Neural progenitor cell (in vitro differentiated cells): ENCODE data around the gene SMIM38. TPM values are rescaled to one million over a fixed set of nuclear protein-coding genes. Genes with fewer than 3 reads are reported as not detected.

Experiments used
- DNase-seq: peaks from one replicate; pipeline ENCODE4 v3.0.0-alpha.2; 2016; ENCODE audit warnings: low spot score
- H2AFZ ChIP-seq: fragments of 200-600 bp; sonication (generic); replicated peaks from 2 replicates; pipeline ENCODE4 v1.6.1; 2016; ENCODE audit warnings: antibody characterized with exemption
- H3F3A ChIP-seq: fragments of 200-600 bp; sonication (generic); 2 replicates; pipeline ENCODE4 v1.6.1; 2016; ENCODE audit warnings: antibody characterized with exemption, low read depth
- H3K27ac ChIP-seq: fragments of 200-600 bp; sonication (generic); 2 replicates; pipeline ENCODE4 v1.5.1; 2016; ENCODE audit warnings: mild to moderate bottlenecking
- H3K27me3 ChIP-seq: fragments of 200-600 bp; sonication (generic); 2 replicates; pipeline ENCODE4 v1.6.1; 2016; ENCODE audit warnings: mild to moderate bottlenecking, moderate library complexity
- H3K36me3 ChIP-seq: fragments of 200-600 bp; sonication (generic); 2 replicates; pipeline ENCODE4 v1.5.1; 2016
- H3K4me1 ChIP-seq: fragments of 200-600 bp; sonication (generic); 2 replicates; pipeline ENCODE4 v1.6.1; 2016; ENCODE audit warnings: mixed run types
- H3K4me2 ChIP-seq: fragments of 200-600 bp; sonication (generic); 2 replicates; pipeline ENCODE4 v1.6.1; 2016
- H3K4me3 ChIP-seq: fragments of 200-600 bp; sonication (generic); 2 replicates; pipeline ENCODE4 v1.5.1; 2016
- H3K79me2 ChIP-seq: fragments of 200-600 bp; sonication (generic); 2 replicates; pipeline ENCODE4 v1.6.1; 2016; ENCODE audit warnings: low read depth
- H3K9ac ChIP-seq: fragments of 200-600 bp; sonication (generic); 2 replicates; pipeline ENCODE4 v1.6.1; 2016
- H3K9me3 ChIP-seq: fragments of 200-600 bp; sonication (generic); 2 replicates; pipeline ENCODE4 v1.5.1; 2016; ENCODE audit warnings: low read depth
- H4K20me1 ChIP-seq: fragments of 200-600 bp; sonication (generic); 2 replicates; pipeline ENCODE4 v1.6.1; 2016; ENCODE audit warnings: low read depth
- H3K27ac Mint-ChIP-seq: 3 replicates; pipeline ENCODE4 v1.8.0; 2021; ENCODE audit warnings: mixed read lengths
- H3K27me3 Mint-ChIP-seq: 2 replicates; pipeline ENCODE4 v1.8.0; 2022; ENCODE audit warnings: low read depth, mild to moderate bottlenecking, inconsistent platforms, moderate library complexity, mixed read lengths; ENCODE audit not compliant: insufficient read depth
- H3K36me3 Mint-ChIP-seq: 3 replicates; pipeline ENCODE4 v1.8.0; 2021; ENCODE audit warnings: mixed read lengths
- H3K4me1 Mint-ChIP-seq: 3 replicates; pipeline ENCODE4 v1.8.0; 2021; ENCODE audit warnings: mixed read lengths
- H3K4me3 Mint-ChIP-seq: 3 replicates; pipeline ENCODE4 v1.8.0; 2021; ENCODE audit warnings: mild to moderate bottlenecking, moderate library complexity, mixed read lengths
- H3K9me3 Mint-ChIP-seq: 3 replicates; pipeline ENCODE4 v1.8.0; 2020; ENCODE audit warnings: mixed read lengths
- EZH2 ChIP-seq: fragments of 200-600 bp; sonication (generic); IDR thresholded peaks from 2 replicates; pipeline ENCODE4 v1.6.1; 2017; ENCODE audit warnings: antibody characterized with exemption, mild to moderate bottlenecking, moderate library complexity
- EZH2phosphoT487 ChIP-seq: fragments of 200-600 bp; sonication (generic); IDR thresholded peaks from 2 replicates; pipeline ENCODE4 v1.6.1; 2017; ENCODE audit warnings: antibody characterized with exemption
- total RNA-seq: library from RNA; depleted of rRNA; stranded (reverse); fragments of >200 nt; gene quantifications from 2 replicates; pipeline ENCODE4 v1.2.3, GENCODE V29; 2015; ENCODE audit warnings: low replicate concordance
- TF ChIP-seq, protein P1 (sequence below): fragments of 200-600 bp; sonication (generic); IDR thresholded peaks from 2 replicates; pipeline ENCODE4 v1.5.1; 2017; ENCODE audit warnings: antibody characterized with exemption, mild to moderate bottlenecking

Gene SMIM38
- total RNA-seq, 1 donor from 2014 or later, result 2.0 TPM

DNA sequence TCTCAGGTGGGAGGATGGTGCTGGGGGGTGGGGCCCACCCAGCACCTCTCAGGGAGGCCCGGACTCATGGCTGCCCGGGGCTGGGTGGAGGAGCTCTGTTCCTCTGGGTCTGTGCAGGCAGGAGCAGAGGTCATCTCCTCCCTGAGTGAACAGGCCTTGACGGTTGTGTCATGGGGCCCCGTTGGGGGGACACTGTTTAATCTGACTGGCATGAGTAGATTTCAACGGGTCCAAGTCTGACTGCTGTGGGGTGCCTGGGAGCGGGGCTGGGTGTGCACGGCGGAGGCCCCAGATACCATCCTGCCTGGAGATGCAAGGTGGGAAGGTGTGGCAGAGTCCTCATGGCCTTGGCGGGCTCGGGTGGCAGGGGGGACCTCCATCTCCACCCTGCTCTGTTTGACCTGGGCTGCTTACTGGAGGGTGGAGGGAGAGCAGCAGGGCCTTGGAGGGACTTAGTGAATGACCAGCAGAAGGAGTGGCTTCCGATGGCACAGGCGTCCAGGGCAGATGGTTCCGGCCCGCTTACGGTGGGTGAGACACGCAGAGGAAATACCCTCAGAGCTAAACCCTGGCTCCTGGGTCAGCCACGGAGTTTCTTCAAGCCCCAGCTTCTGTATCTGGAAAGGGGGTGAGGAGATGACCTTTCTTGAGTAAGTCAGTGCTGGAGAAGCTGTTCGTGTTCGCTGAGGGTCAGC is 48.7 kb downstream of the SMIM38 start:
- DNase-seq, result no peak
- Mint-ChIP-seq H3K27ac (no peak overlapping the region), H3K36me3 (no peaks in the 10 kb centered on the region), H3K4me3 (no peak overlapping the region), H3K27me3 (peaks cover 9% of the 10 kb centered on the region), H3K4me1 (peaks cover 41% of the 10 kb centered on the region), H3K9me3 (peaks cover 4% of the 10 kb centered on the region)
- Histone ChIP-seq H4K20me1 (no peaks in the 10 kb centered on the region), H2AFZ (no peak overlapping the region), H3K4me1 (peaks cover 18% of the 10 kb centered on the region), H3K4me3 (no peak overlapping the region), H3K9ac (no peak overlapping the region), H3K27ac (no peak overlapping the region), H3K79me2 (no peaks in the 10 kb centered on the region), H3K9me3 (no peaks in the 10 kb centered on the region), H3F3A (peaks cover 17% of the 10 kb centered on the region), H3K36me3 (no peaks in the 10 kb centered on the region), H3K27me3 (no peaks in the 10 kb centered on the region), H3K4me2 (no peak overlapping the region)
- no peak for TF ChIP-seq EZH2phosphoT487
- TF ChIP-seq EZH2, result no peak
- TF ChIP-seq, protein P1, sequence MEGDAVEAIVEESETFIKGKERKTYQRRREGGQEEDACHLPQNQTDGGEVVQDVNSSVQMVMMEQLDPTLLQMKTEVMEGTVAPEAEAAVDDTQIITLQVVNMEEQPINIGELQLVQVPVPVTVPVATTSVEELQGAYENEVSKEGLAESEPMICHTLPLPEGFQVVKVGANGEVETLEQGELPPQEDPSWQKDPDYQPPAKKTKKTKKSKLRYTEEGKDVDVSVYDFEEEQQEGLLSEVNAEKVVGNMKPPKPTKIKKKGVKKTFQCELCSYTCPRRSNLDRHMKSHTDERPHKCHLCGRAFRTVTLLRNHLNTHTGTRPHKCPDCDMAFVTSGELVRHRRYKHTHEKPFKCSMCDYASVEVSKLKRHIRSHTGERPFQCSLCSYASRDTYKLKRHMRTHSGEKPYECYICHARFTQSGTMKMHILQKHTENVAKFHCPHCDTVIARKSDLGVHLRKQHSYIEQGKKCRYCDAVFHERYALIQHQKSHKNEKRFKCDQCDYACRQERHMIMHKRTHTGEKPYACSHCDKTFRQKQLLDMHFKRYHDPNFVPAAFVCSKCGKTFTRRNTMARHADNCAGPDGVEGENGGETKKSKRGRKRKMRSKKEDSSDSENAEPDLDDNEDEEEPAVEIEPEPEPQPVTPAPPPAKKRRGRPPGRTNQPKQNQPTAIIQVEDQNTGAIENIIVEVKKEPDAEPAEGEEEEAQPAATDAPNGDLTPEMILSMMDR, result no peak

DNA sequence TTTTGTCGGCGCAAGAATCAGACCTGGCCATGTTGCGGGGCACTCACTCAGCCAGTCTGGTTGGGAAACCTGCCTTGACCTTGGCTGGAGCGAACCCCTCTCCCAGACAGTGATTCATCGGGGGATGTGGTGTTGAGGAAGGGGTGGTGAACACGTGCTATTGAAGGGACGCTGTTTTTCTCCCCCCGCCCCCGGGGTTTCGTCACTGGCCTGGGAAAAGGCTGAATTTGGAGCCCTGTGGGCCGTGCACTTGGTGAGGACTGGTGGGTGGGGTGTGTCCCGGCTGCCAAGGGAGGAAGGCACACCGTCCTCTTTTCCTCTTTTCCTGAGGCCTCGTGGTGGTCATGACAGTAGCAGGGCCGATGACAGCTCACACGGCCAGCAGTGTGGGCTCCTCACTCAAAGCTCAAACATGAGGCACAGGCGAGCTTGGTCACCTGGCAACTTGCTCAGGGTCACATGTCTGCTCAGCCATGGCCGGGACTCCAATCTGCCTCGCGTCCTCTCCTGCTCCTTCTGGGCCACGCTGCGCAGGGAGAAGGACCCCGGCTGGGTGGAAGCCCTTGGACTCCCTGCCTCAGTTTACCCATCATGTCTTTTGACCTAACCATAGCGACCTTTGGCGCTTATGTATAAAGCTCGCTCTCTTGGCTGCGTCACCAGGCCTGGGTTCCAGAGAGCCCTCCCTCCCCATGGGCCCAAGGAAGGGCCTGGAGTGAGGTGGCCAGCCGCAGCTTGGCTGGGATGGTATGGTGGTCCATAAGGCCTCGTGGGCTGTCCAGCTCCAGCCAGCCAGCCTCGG is 49.4 kb downstream of the SMIM38 start:
- no peak overlapping the region for H3K4me3 ChIP-seq
- H3K36me3 Mint-ChIP-seq, result no peaks in the 10 kb centered on the region
- H4K20me1 ChIP-seq, result no peaks in the 10 kb centered on the region
- no peak for DNase-seq
- no peak overlapping the region for H3K9ac ChIP-seq
- H3K27ac Mint-ChIP-seq, result no peak overlapping the region
- H3K9me3 Mint-ChIP-seq, result peaks cover 4% of the 10 kb centered on the region
- no peak overlapping the region for H3K27ac ChIP-seq
- peaks cover 9% of the 10 kb centered on the region for H3K27me3 Mint-ChIP-seq
- no peak overlapping the region for H3K4me3 Mint-ChIP-seq
- peaks cover 33% of the 10 kb centered on the region for H3K4me1 Mint-ChIP-seq
- peaks cover 12% of the 10 kb centered on the region for H3K4me1 ChIP-seq
- peaks cover 11% of the 10 kb centered on the region for H3F3A ChIP-seq
- no peaks in the 10 kb centered on the region for H3K27me3 ChIP-seq
- TF ChIP-seq EZH2 (no peak), EZH2phosphoT487 (no peak)
- TF ChIP-seq, protein P1, result no peak
- no peak overlapping the region for H3K4me2 ChIP-seq
- no peaks in the 10 kb centered on the region for H3K36me3 ChIP-seq
- no peaks in the 10 kb centered on the region for H3K79me2 ChIP-seq
- no peak overlapping the region for H2AFZ ChIP-seq
- H3K9me3 ChIP-seq, result no peaks in the 10 kb centered on the region

Other genes with a start within 250 kb of the SMIM38 start
- gene MRGPRD, start 174.9 kb upstream of the SMIM38 start, total RNA-seq, result not detected in 2 replicates
- gene MRGPRF, start 142.7 kb upstream of the SMIM38 start, total RNA-seq, result 0.56 and 3.5 TPM in 2 replicates
- gene TPCN2, start 107.0 kb upstream of the SMIM38 start, total RNA-seq, result 7.2 and 10.9 TPM in 2 replicates
- gene MYEOV, start 138.2 kb downstream of the SMIM38 start, total RNA-seq, result not detected in 2 replicates